SK-MEL-5 (cell line): ENCODE results near the gene PARK7. TPM values are rescaled to one million over a fixed set of nuclear protein-coding genes. Genes with fewer than 3 reads are reported as not detected.

ENCODE experiments used
- DNase-seq: peaks from one replicate; pipeline ENCODE4 v3.0.0-alpha.2; 2016; ENCODE audit warnings: low read depth, low spot score
- in situ Hi-C: cut with HindIII; loops from 2 replicates; pipeline ENCODE4 v1.10.0; 2016; ENCODE audit warnings: low sequenced_read_pairs, high pct_unique_total_duplicates, low pct_unique_long_range_greater_than_20kb
- total RNA-seq: library from RNA; depleted of rRNA; stranded (reverse); fragments of >200 nt; shearing (Covaris generic); gene quantifications from 2 replicates; pipeline ENCODE4 v1.2.3, GENCODE V29; 2014

The PARK7 gene
- total RNA-seq, 1 experiment from 2014 or later: 264 TPM

DNA sequence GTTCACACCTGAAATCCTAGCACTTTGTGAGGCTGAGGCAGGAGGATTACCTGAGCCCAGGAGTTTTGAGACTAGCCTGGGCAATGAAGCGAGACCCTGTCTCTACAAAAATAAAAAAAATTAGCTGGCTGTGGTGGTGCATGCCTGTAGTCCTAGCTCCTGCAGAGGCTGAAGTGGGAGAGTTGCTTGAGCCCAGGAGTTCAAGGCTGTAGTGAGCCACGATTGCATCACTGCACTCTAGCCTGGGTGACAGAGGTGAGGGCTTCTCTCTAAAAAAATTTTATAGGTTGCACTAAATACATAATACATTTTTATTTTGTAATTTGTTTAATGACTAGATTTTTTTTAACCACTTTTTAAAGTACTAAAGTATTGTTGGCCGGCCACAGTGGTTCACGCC, 6.1 kb downstream of the PARK7 start:
- in situ Hi-C loops: no loop called here
- no peak for DNase-seq

DNA sequence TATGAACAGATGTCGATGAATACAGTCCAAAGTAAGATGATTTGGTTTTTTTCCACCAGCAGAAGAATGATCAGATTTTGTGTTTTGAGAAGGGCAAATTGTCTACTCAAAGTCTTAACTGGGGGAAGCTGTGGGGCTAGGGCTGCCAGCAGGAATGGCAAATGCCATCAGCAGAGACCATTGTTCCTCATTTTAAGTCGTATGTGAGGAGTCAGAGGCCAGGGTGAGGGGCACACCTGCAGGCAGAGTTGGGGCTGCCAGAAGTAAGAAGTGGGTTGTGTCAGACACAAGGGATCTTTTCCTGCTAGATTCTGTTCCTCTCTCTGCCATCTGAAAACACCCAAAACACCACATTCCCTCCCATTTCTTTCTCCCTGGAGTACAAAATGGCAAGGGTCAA, 8.7 kb downstream of the PARK7 start:
- DNase-seq: no peak
- in situ Hi-C loops: no loop called here

- in situ Hi-C loops: no loop called here
- DNase-seq: no peak
These were observed 9.5 kb downstream of the PARK7 start for GRCh38 chr1:7971024-7971423.

DNA sequence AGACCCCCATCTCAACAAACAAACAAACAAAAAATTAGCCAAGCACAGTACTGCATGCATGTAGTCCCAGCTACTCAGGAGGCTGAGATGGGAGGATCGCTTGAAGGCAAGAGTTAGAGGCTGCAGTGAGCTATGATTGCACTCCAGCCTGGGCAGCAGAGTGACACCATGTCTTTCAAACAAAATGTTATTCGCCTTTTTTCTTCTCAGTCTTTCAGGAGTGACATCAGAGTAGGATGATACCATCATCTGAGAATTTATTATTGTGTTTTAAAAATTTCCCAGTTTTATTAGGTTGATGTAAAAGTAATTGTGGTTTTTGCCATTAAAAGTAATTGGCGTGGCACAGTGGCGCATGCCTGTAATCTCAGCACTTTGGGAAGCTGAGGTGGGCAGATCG, 10.8 kb downstream of the PARK7 start:
- in situ Hi-C loops: no loop called here
- DNase-seq: no peak

DNA sequence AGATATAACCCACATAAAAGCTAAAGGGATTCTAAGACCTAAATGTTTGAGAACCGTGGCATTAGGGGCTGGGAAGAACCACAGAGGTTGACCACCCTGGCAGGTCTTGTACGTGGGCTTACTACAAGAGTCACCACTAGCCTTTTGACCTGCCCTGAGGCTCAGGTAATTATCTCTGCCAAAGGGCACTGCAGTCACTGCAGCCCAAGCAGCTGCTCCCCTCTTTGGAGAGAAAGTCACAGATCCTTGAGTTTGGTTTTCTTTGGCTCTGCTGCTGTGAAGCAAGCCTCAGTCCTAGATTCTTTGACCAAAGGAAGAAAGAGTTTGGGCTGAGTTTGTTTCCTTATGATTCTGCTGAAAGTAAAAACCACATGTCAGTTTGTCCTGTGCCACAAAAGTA, 11.6 kb downstream of the PARK7 start:
- no peak for DNase-seq
- in situ Hi-C loops: no loop called here

DNA sequence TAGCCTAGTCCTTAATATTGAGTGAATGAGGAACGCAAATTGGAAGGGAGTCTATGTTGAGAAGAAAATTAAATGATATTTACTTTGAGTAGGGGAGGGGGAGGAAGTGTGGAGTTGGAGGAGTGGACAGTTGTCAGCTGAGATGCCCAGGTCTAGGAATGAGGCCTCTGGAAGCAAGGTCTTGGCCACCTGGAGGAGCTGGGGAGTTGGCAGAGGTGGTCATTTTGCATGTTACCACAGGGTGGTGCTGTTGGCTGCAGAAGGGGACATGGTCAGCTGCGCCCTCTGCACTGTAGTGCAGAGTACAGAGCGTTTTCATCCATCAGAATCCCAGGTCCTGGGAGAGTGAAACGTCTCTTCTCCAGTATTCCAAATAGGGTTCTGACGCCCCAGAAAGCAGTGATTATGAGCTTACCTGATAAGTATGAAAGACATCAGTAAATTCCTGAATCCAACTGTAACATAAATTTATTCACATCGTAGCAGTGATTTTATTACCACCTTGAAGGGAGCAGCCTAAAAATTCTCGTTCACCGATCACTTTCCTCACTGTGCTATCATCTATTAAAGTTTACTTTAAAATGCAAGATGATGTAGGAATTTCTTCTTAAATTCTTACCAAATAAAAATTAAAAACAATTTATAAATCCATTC, 13.8 kb downstream of the PARK7 start:
- DNase-seq: peak; percentile 84
- in situ Hi-C loops: no loop called here

- no peak for DNase-seq
- in situ Hi-C loops: no loop called here
These were observed 19.5 kb downstream of the PARK7 start for GRCh38 chr1:7980984-7981383.

- DNase-seq: no peak
- in situ Hi-C loops: no loop called here
These were observed 21.7 kb downstream of the PARK7 start for GRCh38 chr1:7983086-7983778.

- no peak for DNase-seq
- in situ Hi-C loops: no loop called here
These were observed 23.3 kb downstream of the PARK7 start for GRCh38 chr1:7984811-7985210.

DNA sequence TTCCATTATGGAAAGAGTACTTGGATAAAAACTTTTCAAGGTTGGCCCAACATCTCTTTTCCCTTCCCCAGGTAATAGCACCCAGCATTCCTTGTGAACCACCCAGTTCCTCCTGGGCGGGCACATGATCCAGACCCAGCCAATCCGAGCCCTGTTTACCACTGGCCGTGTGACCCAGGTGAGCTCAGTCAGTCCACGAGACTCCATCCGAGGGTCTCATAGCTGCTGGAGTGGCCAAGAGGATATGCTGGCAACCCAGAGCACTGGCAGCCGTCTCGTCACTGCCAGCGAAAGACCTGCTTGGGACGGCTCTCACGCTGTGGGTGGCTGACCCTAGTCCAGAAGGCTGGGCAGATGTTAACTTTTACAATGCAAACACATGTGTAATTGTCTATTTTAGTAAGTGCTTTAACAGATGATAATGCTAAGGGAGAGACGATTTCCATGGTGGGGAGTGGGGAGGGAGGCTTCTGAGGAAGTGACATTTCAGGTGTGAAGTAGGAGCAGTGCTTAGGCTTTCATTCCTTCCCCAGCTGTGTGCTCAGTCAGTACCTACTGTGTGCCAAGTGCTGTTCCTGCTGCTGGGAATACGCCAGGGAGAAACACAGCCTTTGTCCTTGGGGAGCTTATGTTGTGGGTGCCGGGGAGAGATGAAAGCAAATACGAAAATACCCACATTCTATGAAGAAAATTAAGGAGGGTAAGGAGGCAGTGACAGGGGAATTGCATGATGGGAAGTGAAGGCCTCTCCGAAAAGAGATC, 24.5 kb downstream of the PARK7 start:
- no peak for DNase-seq
- in situ Hi-C loops: no loop called here

DNA sequence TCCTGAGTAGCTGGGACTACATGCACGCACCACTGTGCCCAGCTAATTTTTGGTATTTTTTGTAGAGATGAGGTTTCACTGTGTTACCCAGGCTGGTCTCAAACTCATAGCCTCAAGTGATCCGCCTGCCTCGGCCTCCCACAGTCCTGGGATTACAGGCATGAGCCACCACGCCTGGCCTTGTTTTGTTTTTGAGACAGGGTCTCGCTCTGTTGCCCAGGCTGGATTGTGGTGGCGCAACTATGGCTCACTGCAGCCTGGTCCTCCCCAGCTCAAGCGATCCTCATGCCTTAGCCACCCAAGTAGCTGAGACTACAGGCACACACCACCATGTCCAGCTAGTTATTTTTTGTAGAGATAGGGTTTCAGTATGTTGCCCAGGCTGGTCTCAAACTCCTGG, 26.0 kb downstream of the PARK7 start:
- in situ Hi-C loops: no loop called here
- DNase-seq: no peak

DNA sequence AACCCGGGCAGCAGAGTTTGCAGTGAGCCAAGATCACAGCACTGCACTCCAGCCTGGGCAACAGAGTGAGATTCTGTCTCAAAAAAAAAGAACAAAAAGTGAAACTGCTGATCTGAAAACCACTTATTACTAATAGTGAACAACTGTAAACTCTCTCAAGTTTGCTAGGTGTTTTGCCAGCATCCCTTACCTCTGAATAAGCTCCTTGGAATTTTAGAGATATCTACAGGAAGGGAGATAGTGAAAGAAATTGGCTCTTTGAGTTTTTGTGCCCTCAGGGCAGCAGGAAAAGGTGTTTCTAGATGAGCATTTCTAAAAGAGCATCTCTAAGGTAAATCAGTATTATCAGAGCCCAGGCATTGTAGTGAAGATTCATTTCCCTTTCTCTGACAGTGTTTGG, 27.1 kb downstream of the PARK7 start:
- in situ Hi-C loops: no loop called here
- no peak for DNase-seq

GRCh38 chr1:7989762-7990428, 28.4 kb downstream of the PARK7 start:
- in situ Hi-C loops: no loop called here
- no peak for DNase-seq

DNA sequence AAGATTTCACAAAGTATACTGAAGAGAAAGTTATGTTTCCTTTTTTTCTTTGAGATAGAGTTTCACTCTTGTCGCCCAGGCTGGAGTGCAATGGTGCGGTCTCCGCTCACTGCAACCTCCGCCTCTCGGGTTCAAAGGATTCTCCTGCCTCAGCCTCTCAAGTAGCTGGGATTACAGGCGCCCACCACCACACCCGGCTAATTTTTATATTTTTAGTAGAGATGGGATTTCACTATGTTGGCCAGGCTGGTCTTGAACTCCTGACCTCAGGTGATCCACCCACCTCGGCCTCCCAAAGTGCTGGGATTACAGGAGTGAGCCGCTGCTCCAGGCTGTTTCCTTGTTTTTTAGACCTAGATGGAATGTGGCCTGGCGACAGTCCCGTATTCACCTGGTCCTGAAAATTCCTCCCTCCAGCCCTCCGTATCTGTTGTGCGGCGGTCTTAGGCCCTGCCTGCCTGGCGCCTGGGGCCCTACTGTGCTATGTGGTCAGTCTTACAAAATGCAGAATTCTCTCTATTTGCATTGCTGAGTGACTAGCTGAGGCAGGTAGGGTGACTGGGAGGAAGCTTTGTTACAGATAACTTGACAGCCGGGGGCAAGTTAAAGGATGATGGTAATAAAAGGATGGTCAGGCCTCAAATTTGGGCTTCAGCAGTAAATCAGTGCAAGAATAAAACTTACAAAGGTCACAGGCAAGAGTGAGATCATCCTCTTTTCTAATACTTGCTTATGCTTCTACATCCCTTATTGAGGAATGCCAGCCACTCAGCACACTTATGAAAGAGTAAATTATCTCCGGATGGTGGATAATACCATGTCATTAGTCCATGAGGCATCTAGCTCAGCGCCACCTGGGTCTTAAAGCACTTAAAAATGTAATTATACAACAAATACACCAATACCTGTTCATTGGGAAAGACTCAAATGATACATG, 30.3 kb downstream of the PARK7 start:
- in situ Hi-C loops: no loop called here
- no peak for DNase-seq

- in situ Hi-C loops: no loop called here
- no peak for DNase-seq
These were observed 31.4 kb downstream of the PARK7 start for GRCh38 chr1:7992885-7993284.

GRCh38 chr1:7993593-7994479, 32.3 kb downstream of the PARK7 start:
- in situ Hi-C loops: no loop called here
- DNase-seq: no peak
